ENCODE results near the gene LAMA5. TPM values are rescaled to one million over a fixed set of nuclear protein-coding genes. Genes with fewer than 3 reads are reported as not detected.

Gene LAMA5
- polyA plus RNA-seq, 3 donors = 46.3 to 364 (median 81.1) TPM

DNA sequence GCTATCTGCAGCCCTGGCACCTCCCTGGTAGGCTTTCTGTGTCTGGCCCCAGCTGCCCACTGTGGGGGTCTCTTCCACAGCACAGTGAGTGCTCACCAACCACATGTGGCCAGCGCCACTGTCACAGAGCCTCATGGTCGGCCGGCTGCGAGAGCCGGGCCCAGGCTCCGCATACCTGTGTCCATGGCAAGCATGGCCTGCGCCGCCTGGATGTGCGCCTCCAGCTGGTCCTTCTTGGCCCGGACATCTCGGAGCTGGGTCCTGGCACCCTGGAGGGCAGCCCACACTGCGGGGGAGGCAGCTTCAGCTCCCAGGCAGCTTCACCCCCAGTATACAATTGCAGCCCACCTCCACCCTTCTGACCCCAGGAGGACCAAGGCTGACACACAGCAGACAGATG, 51.3 kb downstream of the LAMA5 start:
- 94 to 97% (median 95%) methylated on average over 12 of the region's 12 CpGs for WGBS, 3 donors
- H3K27ac ChIP-seq (ENCODE audit: low read depth, low read length) = no peak overlapping the region

DNA sequence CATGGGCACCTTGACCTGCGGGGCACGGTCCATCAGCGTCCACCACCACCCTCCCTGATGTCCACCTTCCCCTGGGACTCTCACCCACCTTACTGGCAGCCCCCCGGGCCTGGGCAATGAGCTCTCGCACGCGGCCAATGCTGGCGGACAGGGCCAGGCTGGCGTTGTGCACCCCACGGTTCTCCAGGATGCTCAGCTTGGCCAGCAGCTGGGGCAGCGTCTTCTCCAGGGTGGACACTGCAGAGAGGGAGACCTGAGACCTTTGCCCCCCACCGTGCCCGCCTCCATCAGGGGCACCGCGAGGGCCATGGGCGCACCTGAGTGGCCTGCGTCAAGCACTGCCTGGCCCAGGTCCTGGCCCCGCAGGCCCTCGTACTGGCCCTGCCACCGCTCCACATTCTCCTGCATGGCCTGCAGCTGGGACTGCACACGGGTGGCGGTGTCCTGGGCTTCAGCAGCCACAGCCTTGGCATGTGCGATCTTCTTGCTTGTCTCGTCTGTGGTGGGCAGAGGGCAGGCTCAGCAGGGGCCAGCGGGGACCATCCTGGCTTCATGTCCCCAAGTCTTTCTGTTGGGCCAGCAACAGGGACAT, 52.3 kb downstream of the LAMA5 start:
- H3K27ac ChIP-seq (ENCODE audit: low read depth, low read length) = no peak overlapping the region
- 89 to 92% (median 91%) methylated on average over 25 of the region's 25 CpGs for whole genome bisulfite sequencing, 3 donors

DNA sequence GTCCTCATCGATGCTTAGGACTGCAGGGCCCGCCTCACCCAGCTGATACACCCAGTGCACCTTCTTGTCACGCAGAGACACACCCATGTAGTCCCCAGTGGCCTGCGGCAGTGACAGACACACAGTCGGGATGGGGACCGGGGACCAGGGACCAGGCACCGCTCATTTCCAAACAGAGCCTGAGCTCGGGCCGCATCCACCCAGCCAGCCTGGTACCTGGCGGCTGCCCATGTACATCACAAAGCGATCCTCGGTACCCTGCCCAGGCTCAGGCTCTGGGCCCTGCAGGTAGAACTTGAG, 52.8 kb downstream of the LAMA5 start:
- 92 to 97% (median 95%) methylated on average over 12 of the region's 12 CpGs for WGBS, 3 donors
- no peak overlapping the region for H3K27ac ChIP-seq (ENCODE audit: low read depth, low read length)

DNA sequence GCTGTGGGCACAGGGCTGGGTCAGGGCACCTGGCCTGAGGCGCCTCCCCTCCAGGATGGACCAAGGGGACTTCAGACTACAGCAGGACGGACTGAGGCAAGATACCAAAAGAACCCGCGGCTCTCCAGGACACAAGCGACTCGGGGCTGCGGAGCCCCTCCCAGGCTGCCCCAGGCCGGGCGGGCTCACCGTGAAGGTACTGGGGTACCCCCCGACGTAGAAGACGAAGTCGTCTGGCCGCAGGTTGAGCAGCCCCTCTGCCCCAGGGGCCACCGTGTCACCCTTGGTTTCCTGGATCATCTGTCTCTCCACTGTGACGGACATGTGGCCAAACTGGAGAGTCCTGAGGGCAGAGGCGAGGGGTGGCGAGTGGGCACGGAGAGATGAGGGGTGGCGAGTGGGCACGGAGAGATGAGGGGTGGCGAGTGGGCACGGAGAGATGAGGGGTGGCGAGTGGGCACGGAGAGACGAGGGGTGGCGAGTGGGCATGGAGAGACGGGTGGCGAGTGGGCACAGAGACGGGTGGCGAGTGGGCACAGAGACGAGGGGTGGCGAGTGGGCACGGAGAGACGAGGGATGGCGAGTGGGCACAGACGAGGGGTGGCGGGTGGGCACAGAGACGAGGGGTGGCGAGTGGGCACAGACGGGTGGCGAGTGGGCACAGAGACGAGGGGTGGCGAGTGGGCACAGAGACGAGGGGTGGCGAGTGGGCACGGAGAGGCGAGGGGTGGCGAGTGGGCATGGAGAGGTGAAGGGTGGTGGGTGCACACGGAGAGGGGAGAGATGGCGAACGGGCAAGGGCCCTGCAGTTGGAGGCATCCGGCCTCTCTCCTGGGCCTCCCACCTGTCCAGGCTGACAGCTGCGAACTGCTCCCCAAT, 53.4 kb downstream of the LAMA5 start:
- 92 to 95% (median 94%) methylated on average over 45 to 55 of the region's 55 CpGs for WGBS, 3 donors
- H3K27ac ChIP-seq (ENCODE audit: low read depth, low read length) = no peak overlapping the region

DNA sequence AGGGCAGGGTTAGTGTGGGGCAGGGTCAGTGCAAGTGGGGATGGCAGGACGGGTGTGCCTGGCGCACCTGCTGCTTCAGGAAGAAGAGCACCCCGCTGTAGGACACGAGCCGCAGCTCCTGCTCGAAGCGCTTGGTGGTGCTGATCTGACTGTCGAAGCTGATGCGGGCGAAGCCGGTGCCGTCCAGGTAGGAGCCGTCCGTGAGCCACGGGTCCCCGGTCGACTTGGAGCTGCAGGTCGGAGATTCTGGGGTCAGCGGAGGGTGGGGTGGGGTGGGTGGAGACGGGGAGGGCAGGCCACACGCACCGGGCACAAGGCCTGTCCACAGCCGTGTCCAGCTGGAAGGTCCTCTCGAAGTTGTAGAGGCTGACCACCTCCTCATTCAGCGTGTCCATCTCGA, 54.1 kb downstream of the LAMA5 start:
- 91 to 95% (median 94%) methylated on average over 26 of the region's 26 CpGs for WGBS, 3 donors
- no peak overlapping the region for H3K27ac ChIP-seq (ENCODE audit: low read depth, low read length)

DNA sequence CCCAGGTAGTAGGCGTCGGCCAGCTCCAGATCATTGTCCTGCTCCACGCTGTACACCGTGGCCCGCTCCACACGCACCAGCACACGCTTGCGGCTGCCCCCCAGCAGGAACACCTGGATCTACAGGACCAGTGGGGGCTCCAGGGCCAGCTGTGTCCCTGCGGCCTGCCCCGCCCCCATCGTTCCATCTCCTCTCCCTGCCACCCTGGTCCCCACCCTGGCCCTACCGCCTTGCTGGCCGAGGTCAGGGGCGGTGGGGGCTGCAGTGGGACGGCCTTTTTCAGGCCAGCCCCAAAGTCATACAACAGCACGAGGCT, 54.5 kb downstream of the LAMA5 start:
- no peak overlapping the region for H3K27ac ChIP-seq (ENCODE audit: low read depth, low read length)
- WGBS, 3 donors = 86 to 94% (median 90%) methylated on average over 11 to 16 of the region's 16 CpGs

DNA sequence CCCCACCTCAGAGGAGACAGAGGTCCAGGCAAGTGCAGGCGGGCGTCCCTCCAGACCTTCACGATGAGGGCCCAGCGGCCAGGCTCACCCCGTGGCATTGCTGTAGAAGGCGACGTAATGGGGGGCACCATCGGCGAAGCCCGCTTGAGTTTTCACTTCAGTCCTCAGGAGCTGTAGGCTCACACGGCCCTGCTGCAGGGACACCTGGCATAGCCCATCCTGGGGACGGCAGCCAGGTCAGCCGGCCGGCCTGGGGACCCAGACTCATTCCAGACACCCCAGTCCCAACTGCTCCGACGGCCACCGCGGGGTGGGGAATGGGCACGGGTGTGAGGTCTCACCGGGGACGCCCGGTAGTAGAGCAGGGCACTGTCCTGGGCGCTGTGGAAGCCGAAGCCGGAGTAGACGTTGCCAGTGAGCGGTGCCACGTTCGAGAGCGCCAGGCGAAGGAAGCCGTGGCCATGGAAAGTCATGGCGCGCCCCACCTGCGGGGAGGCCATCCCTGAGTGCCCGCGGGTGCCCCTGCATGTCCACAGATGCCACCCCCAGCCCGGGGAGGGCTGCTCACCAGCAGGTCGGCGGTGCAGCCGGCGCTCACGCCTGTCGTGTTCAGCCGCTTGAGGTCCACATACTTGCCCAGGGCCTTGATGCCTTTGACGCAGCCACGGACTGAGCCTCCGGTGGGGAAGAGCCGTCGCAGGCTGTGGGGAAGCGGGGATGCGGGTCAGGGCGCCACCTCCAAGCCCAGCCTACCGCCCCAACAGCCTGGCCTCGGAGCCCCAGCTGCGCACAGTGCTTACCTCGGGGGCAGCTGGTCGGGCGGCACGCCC, 55.1 kb downstream of the LAMA5 start:
- WGBS, 3 donors = 92 to 95% (median 94%) methylated on average over 45 to 60 of the region's 60 CpGs
- H3K27ac ChIP-seq (ENCODE audit: low read depth, low read length) = no peak overlapping the region

DNA sequence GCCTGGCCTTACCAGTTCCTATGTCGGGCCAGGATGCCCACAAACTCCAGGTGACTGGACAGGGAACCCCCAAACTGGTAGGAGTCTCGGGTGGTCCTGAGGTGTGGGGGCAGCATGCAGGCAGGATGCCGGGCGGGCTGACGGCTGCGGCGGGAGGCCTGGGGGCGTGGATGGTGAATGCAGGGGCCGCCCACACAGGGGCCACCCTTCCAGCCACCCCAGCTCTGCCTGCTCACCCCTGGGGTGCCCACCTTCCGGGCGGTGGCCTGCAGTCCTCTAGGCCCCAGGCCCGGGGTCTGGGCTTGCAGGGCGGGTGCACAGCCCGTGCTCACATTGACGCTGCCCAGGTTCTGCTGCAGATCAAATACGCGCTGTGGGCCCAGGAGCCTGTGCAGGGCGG, 56.0 kb downstream of the LAMA5 start:
- no peak overlapping the region for H3K27ac ChIP-seq (ENCODE audit: low read depth, low read length)
- 91 to 92% (median 92%) methylated on average over 13 to 18 of the region's 18 CpGs for WGBS, 3 donors

DNA sequence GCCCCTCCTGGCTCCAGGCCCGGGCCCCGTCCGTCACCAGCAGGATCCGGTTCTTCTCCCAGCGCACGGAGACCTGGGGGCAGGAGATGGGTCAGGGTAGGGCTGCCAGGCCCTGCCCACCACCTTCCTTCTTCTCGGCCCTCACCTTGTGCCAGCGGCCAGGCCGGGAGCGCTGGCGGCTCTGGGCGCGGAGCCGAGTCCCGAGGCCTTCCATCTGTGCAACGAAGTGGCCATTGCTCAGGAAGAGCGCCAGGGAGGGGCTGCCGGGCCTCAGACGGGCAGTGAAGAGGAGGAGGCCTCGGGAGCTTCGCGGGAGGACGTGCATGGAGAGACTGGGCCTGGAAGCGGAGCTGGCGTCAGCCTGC, 56.4 kb downstream of the LAMA5 start:
- H3K27ac ChIP-seq (ENCODE audit: low read depth, low read length) = no peak overlapping the region
- 75 to 86% (median 81%) methylated on average over 23 to 25 of the region's 25 CpGs for WGBS, 3 donors

DNA sequence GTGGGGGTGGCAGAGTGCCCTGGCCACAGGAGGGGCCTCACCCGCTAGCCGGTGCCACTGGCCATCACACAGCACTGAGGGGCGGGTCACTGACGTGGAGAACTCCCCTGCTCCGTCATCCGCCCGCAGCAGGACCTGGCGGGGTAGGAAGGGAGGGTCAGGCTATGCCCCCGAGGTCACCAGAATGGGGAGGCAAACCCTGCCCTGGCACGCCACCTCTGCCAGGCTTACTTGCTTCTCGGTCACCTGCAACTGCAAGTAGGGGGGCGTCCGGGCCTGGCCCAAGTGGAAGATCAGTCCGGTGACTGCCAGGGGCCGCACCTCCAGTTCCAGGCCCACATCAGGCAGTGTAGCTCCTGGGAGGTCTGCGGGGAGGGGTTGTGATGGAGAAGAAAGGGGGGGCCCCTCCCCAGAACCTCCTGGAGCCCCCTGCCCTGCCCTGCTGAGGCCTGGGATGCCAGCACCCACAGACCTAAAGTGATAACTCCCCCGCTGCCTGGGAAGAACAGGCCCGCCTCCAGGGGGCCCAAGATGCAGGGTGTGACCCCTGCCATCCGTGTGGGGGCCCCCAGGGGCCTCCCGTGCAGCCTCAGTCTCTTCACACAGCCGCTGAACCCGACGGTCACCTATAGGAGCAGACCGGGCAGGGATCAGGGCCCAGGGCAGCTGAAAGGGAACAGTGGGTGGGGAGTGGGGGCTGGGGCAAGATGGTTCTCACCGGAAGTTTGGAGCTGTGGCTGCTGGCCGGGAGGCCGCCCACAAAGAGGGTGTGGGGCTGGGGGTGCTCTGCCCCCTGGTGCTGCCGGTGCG, 57.0 kb downstream of the LAMA5 start:
- WGBS, 3 donors = 78 to 87% (median 81%) methylated on average over 27 to 29 of the region's 29 CpGs
- H3K27ac ChIP-seq (ENCODE audit: low read depth, low read length) = no peak overlapping the region

DNA sequence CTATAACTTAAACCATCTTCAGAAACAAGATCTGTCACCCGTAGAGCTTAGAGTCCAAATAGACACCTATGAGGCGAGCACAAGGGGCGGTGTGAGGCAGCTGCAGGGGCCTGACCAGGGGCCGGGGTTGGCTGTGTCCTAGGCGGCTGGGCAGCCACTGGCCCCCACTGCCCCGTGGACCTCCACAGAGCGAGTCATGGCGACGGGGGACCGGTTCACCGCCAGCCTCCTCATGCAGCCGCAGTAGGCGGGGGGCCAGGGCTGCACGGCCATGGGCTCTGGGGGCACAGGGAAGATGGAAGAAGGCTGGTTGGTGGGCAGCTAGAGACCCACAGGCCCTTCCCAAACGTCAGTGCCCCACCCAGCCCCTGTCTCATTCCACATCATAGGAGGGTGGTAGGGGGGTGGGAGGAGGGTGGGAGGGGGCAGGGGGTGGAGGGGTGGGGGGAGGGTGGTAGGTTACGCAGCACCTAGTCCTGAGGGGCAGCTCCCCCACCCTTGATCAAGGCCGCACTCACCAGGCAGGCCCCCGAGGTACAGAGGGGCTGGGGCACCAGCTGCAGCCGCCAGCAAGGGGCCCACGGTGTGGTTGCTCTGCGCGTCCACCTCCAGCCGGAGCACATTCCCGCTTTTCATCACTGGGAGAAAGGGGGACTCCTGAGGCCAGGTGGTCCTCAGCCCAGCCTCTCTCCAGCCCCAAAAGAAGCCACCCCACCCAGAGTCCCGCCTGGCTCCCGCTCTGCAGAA, 57.7 kb downstream of the LAMA5 start:
- H3K27ac ChIP-seq (ENCODE audit: low read depth, low read length) = no peak overlapping the region
- WGBS, 3 donors = 88 to 89% (median 89%) methylated on average over 20 to 26 of the region's 26 CpGs

DNA sequence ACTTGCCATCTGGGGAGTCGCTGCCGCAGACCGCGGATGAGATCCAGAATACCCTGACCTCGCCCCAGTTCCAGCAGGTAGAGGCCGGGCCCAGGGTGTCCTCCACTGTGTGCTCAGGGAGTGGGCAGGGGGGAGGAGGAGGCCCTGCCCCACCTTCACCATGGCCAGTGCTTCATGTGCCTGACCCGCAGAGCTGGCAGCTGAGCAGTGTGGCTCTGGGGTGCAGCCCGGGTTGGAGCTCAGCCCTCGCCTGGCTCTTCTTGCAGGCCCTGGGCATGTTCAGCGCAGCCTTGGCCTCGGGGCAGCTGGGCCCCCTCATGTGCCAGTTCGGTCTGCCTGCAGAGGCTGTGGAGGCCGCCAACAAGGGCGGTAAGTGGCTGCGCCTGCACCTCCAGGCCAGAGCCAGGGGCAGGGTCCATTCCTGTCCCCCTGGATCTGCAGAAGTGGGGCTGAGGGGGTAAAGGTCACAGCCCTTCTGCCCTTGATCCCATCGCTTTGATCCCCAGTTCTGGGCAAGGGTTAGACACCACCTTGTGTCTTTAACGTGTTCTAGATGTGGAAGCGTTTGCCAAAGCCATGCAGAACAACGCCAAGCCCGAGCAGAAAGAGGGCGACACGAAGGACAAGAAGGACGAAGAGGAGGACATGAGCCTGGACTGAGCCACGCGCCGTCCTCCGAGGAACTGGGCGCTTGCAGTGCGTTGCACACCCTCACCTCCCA, 58.9 kb downstream of the LAMA5 start:
- H3K27ac ChIP-seq (ENCODE audit: low read depth, low read length) = no peak overlapping the region
- 89 to 92% (median 91%) methylated on average over 29 of the region's 29 CpGs for WGBS, 3 donors

DNA sequence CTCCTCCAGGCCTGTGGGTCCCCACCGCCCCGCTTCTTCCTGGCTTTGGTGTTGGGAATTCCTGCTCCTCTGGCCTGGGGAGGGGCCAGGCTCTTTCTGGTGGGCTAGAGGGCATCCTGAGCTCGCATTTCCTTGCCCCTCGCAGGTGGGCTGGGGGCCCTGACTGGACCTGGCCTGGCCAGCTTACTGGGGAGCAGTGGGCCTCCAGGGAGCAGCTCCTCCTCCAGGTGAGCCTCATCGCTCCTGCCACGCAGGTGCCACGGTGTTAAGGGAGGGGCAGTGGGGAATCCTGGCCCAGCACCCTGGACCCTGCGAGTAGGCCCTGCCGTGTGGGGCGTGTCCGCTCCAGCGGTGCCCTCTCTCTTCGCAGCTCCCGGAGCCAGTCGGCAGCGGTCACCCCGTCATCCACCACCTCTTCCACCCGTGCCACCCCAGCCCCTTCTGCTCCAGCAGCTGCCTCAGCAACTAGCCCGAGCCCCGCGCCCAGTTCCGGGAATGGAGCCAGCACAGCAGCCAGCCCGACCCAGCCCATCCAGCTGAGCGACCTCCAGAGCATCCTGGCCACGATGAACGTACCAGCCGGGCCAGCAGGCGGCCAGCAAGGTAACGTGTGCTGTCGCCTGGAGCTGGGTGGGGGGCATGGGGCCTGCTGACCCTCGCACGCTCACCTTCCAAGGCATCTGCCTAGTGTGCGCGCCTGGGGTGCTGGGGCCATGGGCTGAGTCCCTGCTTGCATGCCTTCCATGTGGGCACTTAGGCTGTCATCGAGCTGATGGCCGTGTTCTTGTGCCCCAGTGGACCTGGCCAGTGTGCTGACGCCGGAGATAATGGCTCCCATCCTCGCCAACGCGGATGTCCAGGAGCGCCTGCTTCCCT, 59.6 kb downstream of the LAMA5 start:
- 82 to 88% (median 84%) methylated on average over 39 to 42 of the region's 42 CpGs for WGBS, 3 donors
- H3K27ac ChIP-seq (ENCODE audit: low read depth, low read length) = no peak overlapping the region

DNA sequence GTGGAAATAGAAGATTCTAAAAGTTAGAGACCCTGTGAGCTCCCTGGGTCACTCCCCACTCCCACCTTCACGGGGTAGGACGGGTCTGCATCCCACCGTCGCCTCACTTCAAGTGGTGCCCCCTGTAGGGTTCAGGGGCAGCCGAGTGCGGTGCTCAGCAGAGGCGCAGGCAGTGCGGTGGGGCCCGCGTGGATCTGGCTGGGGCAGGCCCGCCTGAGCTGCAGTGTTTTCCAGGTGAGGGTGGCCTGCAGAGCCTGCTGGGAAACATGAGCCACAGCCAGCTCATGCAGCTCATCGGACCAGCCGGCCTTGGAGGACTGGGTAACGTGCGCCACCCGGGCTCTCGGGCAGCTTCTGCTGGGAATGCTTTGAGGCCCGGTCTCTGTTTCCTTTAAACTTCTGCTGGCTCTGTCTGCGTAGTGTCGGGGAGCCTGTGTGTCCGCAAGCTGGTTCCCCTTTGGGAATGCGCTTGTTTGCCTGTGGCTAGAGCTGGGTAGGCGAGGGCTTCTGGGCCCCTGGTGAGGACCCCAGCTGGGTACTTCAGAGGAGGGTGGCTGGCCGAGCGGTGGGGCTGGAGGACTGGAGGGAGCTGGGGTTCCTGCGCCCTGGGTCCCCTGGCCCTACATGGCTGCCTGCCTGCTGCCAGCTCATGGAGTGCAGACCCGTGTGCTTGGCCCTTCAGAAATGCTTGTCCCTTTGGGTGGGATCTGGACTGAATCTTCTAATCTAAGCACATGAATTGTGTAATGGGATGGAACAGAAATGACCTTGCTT, 60.5 kb downstream of the LAMA5 start:
- no peak overlapping the region for H3K27ac ChIP-seq (ENCODE audit: low read depth, low read length)
- 81 to 93% (median 91%) methylated on average over 27 of the region's 27 CpGs for WGBS, 3 donors

DNA sequence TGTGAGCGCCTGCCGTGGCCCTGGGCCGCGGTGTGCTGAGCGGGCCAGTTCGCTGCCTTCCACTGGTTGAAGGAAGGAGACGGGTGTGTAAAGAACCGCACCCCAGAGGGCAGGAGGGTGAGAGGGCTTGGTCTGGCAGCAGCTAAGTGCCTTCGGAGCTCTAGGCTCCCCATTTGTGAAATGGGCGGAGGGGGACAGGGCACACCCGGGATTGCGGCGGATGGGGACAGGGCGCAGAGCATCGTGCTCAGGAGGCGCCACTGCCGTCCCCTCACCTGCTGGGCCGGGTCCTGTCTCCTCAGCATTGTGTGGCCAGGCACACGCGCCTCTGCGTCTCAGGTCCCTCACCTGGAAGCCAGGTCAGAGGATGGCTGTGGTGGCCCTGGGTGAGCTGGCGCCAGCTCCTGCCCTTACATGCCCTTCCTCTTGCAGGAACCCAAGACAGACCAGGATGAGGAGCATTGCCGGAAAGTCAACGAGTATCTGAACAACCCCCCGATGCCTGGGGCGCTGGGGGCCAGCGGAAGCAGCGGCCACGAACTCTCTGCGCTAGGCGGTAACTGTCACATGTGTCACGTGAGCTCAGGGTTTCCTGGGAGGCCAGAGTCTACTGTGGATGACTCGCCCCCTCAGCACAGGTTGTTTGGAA, 61.2 kb downstream of the LAMA5 start:
- WGBS, 3 donors = 75 to 86% (median 84%) methylated on average over 33 of the region's 33 CpGs
- no peak overlapping the region for H3K27ac ChIP-seq (ENCODE audit: low read depth, low read length)

Measured in adipose tissue (tissue), 3 donors.